ENCODE results near the gene KIFC3.

KIFC3 gene

DNA sequence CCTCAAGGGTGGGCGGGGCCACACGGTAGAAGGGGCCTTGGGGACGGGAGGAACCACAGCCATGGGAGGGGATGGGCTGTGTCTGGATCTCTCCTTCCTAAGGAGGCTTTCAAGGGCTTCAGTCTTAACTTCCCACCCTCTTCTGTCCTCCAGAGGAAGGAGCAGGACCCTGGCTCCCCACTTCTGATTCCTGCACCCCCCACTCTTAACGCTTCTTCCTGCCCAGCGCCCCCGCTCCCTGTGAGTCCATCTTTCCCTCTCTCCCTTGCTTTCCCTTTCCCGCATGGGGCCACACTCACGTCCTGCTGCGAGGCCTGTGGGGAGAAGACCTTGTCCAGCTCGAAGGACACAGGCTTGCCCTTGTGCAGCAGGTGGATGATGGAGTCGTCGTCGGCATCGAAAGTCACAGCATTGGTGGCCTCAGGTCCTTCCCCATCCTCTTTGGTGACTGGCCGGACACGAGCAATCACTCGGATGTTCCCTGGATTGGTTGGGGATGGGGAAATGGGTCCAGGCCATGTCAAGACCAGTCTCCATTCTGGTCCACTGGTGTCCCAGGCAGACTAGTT is 37.0 kb downstream of the KIFC3 start:
- peaks cover 100% of the 10 kb centered on the region for H3K36me3 Mint-ChIP-seq (ENCODE audit: low read depth)
- peaks cover 24% of the 10 kb centered on the region for H3K4me1 Mint-ChIP-seq (ENCODE audit: low read depth)
- no peaks in the 10 kb centered on the region for H3K9me3 Mint-ChIP-seq
- no peaks in the 10 kb centered on the region for H3K27me3 Mint-ChIP-seq
- H3K4me3 Mint-ChIP-seq, result no peak overlapping the region
- intact Hi-C loops (cut with micrococcal nuclease), result no loop called here
- H3K27ac Mint-ChIP-seq, result no peak overlapping the region

DNA sequence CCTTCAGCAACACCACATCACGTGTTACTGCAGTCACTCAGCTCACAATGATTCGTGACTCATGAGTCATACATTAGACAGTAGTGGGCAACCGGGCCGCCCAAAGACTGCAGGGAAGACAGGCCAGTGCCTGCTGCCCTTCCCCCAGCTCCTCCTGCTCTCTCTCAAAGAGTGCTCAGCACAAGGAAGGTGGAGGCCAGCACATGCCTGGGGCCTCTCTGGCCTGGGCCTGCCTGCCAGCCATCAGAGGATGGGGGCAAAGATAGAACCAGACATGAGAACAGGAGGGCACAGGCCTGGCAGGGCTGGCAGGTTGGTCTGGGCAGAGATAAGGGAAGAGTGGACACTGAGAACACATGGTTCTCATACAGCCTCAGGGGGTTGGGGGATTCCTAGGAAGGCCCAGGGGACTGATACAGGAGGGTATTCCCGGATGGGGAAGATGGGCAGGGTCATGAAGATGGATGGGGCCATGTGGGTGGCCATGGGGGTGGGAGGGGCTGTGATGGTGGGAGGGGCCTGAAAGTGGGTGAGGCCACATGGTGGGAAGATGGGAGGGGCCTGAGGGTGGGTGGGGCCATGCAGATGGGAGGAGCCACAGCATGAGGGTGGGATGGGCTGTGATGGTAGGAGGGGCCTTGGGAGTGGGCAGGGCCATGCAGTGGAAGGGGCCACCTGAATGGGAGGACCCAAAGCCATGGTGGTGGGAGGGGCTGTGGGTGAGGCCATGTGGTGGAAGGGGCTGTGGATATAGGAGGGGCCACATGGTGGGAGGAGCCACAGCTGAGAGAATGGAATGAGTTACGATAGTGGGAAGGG is 37.7 kb downstream of the KIFC3 start:
- intact Hi-C loops (cut with micrococcal nuclease), result no loop called here
- H3K27me3 Mint-ChIP-seq, result no peaks in the 10 kb centered on the region
- H3K36me3 Mint-ChIP-seq (ENCODE audit: low read depth), result peaks cover 100% of the 10 kb centered on the region
- H3K27ac Mint-ChIP-seq, result peak overlapping the region; percentile 26
- H3K9me3 Mint-ChIP-seq, result no peaks in the 10 kb centered on the region
- peaks cover 29% of the 10 kb centered on the region for H3K4me1 Mint-ChIP-seq (ENCODE audit: low read depth)
- H3K4me3 Mint-ChIP-seq, result peak overlapping the region; percentile 24

DNA sequence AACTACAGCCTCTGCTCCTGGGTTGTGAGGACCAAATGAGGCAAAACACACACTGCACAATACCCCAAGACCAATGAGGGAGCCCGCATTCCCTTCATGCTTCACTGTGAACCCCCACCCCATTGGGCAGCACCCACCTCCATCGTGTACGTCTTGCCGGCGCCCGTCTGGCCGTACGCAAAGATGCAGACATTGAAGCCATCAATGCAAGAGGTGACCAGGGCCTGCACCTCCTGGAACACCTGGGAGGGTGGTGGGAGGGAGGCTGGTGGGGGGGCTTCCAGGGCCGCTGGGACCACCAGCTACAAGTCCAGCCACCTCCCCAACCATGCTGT is 38.3 kb downstream of the KIFC3 start:
- no peak overlapping the region for H3K4me3 Mint-ChIP-seq
- peaks cover 100% of the 10 kb centered on the region for H3K36me3 Mint-ChIP-seq (ENCODE audit: low read depth)
- H3K27ac Mint-ChIP-seq, result no peak overlapping the region
- peaks cover 29% of the 10 kb centered on the region for H3K4me1 Mint-ChIP-seq (ENCODE audit: low read depth)
- no peaks in the 10 kb centered on the region for H3K27me3 Mint-ChIP-seq
- intact Hi-C loops (cut with micrococcal nuclease), result no loop called here
- H3K9me3 Mint-ChIP-seq, result no peaks in the 10 kb centered on the region

DNA sequence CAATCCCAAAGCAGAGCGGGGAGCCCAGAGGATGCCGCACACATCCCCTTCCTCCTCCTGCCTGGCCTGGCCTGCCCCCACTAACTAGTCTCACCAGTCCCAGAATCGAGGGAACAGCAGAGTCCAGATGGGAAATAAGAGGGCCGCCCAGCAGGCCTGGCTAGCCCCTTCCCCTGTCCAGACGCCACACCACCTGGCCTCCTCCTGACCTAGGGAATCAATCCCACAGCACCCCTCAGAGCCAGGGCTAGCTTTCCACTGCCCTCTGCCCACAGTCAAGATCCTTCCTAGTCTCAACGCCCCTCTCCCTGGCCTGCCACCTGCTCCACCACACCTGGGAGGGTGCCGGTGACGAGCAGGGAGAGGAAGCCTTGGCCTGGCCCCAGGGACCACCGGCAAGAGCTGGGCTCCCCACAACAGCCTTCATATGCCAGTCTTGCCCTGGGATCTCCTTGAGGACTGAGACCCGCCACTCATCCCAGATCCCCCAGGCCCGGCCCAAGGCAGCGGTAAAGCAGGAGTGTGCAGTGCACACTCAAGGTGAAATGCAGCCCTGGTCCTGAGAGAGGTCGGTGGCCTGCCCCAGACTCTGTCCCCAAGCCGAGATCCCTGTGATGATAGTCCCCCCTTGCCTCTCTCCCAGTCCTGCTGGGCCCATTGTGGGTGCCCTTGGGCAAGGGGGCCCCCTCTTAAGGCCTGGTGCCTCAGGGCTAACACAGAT is 38.8 kb downstream of the KIFC3 start:
- Mint-ChIP-seq H3K36me3 (ENCODE audit: low read depth) (peaks cover 100% of the 10 kb centered on the region), H3K9me3 (no peaks in the 10 kb centered on the region), H3K4me1 (ENCODE audit: low read depth) (peaks cover 29% of the 10 kb centered on the region), H3K27ac (no peak overlapping the region), H3K27me3 (no peaks in the 10 kb centered on the region), H3K4me3 (no peak overlapping the region)
- intact Hi-C loops (cut with micrococcal nuclease), result no loop called here

DNA sequence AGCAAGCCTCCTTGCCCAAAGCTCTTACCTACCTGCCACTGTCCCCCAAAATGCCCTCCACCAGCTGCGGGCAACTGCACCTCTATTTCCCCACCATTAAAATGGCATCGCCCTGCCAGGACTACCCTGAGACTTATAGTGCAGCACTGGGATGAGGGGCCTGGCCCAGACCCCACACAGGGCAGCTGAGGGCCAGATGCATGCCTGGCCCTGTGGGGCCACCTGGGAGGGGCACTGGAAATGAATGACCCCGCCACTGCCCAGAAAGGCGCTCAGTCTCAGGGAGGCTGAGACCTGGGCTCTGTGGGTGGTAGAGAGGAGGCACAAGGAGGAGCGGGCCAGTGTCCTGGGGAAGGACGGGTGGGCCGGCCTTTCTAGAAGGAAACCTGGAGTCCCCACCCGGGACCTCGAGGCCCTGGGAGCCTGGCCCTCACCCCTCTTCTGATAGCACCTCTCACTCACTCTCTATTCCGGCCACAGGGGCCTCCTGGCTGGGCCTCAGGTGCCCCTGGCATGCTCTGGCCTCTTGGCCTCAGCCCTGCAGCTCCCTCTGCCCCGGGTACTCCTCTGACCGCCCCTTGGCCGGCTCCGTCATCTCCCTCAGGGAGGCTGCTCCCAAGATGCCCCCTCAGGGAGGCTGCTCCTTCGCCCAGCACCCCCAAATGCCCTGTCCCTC is 39.8 kb downstream of the KIFC3 start:
- no peak overlapping the region for H3K4me3 Mint-ChIP-seq
- peaks cover 100% of the 10 kb centered on the region for H3K36me3 Mint-ChIP-seq (ENCODE audit: low read depth)
- no peaks in the 10 kb centered on the region for H3K27me3 Mint-ChIP-seq
- no peaks in the 10 kb centered on the region for H3K9me3 Mint-ChIP-seq
- H3K27ac Mint-ChIP-seq, result no peak overlapping the region
- peaks cover 29% of the 10 kb centered on the region for H3K4me1 Mint-ChIP-seq (ENCODE audit: low read depth)
- intact Hi-C loops (cut with micrococcal nuclease), result no loop called here

DNA sequence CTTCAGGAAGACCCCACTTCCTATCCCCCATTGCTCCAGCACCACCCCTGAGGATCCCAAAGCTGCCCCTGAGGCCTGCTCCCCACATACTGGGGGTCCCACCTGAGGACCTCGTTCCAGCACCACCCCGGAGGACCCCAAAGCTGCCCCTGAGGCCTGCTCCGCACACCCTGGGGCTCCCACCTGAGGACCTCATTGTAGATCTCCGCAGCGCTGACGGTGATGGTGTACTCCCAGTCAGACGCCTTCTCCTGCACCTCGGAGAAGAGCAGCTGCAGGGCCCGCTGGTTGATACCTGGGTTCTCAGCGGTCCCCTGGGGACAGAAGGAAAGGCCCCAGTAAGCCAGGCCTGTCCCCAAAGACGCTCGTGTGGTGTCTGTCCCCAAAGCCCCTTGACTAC is 40.3 kb downstream of the KIFC3 start:
- intact Hi-C loops (cut with micrococcal nuclease), result no loop called here
- H3K27ac Mint-ChIP-seq, result no peak overlapping the region
- H3K4me1 Mint-ChIP-seq (ENCODE audit: low read depth), result peaks cover 29% of the 10 kb centered on the region
- H3K27me3 Mint-ChIP-seq, result no peaks in the 10 kb centered on the region
- no peaks in the 10 kb centered on the region for H3K9me3 Mint-ChIP-seq
- peaks cover 97% of the 10 kb centered on the region for H3K36me3 Mint-ChIP-seq (ENCODE audit: low read depth)
- H3K4me3 Mint-ChIP-seq, result no peak overlapping the region

DNA sequence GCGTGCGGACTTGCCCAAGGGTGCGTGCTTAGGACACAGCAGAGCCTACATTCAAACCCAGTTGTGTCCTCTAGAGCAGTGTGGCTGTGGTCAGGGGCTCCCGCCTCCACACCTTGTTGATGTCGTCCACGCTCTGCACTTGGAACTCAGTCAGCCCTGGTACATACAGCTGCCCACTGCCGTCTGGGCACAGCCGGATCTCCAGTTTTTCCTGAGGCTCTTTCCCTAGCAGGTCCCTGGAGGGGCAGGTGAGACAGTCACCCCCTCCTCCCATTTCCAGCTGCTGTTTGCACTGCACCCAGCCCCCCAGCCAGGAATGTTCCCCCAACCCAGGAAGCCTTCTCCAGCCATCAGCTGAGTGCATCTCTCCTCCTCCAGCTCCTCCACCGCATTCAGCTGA is 41.0 kb downstream of the KIFC3 start:
- Mint-ChIP-seq H3K27me3 (no peaks in the 10 kb centered on the region), H3K27ac (no peak overlapping the region), H3K36me3 (ENCODE audit: low read depth) (peaks cover 94% of the 10 kb centered on the region), H3K4me3 (no peak overlapping the region), H3K4me1 (ENCODE audit: low read depth) (peaks cover 31% of the 10 kb centered on the region), H3K9me3 (no peaks in the 10 kb centered on the region)
- intact Hi-C loops (cut with micrococcal nuclease), result no loop called here

DNA sequence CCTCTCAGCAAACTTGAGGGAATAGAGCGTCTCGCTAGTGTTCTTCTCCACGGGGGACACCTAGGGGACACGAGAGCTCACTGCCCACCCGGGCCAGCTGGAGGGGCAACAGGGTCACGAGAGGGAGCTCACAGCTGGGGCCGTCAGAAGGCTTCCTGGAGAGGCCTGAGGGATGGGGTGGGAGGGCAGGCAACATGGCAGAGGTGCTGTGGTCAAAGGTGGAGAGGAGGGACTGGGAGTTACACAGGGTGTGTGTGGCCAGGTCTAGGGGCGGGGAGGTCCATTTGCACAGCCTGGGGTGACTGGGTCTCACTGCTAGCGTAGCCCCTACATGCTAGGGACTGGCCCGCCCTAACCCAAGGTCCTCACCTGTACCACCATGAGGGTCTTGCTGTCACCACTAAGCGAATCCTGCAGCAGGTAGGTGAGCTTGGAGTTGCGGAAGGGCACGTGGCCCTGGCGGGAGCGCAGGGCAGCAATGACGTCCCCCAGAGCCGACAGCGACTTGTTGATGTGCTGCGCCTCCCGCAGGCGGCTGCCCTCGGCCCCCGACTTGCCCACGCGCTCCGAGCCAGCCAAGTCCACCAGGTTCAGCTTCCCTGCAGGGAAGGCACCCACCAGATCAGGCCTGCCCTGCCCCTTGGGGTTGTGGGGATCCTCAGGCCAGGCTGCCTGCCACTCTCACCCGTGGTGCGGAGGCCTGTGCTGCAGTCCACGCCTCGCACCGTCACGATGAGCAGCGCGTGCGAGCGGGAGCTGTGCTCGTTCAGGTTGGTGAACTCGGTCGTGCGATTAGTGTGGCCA is 41.7 kb downstream of the KIFC3 start:
- intact Hi-C loops (cut with micrococcal nuclease), result no loop called here
- no peak overlapping the region for H3K27ac Mint-ChIP-seq
- no peaks in the 10 kb centered on the region for H3K9me3 Mint-ChIP-seq
- no peaks in the 10 kb centered on the region for H3K27me3 Mint-ChIP-seq
- peaks cover 94% of the 10 kb centered on the region for H3K36me3 Mint-ChIP-seq (ENCODE audit: low read depth)
- no peak overlapping the region for H3K4me3 Mint-ChIP-seq
- peaks cover 31% of the 10 kb centered on the region for H3K4me1 Mint-ChIP-seq (ENCODE audit: low read depth)

DNA sequence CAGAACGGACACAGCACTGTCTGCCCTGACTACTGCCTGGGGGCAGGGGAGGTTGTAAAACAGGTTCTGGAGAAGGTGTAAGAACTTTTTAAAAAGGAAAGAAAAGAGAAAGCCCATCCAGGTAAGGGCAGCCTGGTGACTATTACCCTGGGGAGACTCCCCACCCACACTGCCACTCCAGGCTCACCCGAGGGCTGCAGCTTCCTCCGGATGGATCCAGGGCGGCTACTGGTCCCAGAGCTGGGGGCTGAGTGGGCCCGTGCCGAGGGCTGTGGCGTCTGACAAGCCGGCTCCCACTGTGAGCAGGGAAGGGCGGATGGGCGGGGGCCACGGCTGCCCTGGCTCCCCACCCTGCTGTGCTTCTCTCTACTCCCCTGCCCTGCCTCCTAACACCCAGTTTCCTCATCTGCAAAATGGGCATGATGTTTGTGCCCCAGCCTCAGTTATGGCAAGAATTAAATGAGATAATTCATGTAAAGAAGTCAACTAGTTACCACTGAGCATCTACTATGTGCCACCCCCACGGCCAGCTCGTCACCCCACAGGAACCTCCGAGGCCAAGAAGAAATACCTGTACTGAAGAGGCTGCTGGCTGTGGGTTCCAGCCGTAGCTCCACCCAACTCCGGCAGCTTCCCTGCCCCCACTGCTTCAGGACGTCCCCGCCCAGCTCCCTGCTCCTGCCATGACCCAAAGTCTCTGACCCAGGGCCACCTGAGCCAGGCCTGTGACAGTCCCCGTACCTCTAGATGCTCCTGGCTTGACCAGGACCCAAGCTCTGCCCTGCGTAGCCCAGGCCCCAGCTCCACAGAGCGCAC is 42.5 kb downstream of the KIFC3 start:
- H3K27ac Mint-ChIP-seq, result no peak overlapping the region

DNA sequence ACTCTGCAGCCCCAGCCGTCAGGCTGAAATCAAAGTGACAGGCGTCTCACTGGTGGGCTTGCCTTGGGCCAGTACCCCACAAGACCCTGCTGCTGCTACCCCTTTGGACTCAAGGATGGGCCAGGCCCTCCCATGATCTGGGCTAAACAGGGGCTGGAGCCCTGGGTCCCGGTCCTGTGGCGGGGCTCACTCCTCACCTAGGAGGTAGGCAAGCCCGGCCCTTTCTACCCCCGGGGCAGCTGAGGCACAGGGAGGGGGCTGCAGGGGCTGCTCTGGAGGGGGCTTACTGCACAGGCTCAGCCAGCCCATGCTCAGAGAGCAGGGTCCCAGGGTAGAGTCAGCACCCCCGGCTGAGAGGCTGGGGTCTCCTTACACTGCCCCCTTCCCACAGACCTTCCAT is 43.2 kb downstream of the KIFC3 start:
- H3K4me3 Mint-ChIP-seq, result no peak overlapping the region
- intact Hi-C loops (cut with micrococcal nuclease), result no loop called here
- H3K4me1 Mint-ChIP-seq (ENCODE audit: low read depth), result peaks cover 17% of the 10 kb centered on the region
- no peaks in the 10 kb centered on the region for H3K9me3 Mint-ChIP-seq
- no peaks in the 10 kb centered on the region for H3K27me3 Mint-ChIP-seq
- H3K27ac Mint-ChIP-seq, result peak overlapping the region; percentile 9
- peaks cover 94% of the 10 kb centered on the region for H3K36me3 Mint-ChIP-seq (ENCODE audit: low read depth)

More for the DNA sequence above, 42.5 kb downstream of the KIFC3 start:
- Mint-ChIP-seq H3K27me3 (no peaks in the 10 kb centered on the region), H3K9me3 (no peaks in the 10 kb centered on the region), H3K4me1 (ENCODE audit: low read depth) (peaks cover 23% of the 10 kb centered on the region), H3K4me3 (no peak overlapping the region), H3K36me3 (ENCODE audit: low read depth) (peaks cover 94% of the 10 kb centered on the region)
- intact Hi-C loops (cut with micrococcal nuclease), result no loop called here

DNA sequence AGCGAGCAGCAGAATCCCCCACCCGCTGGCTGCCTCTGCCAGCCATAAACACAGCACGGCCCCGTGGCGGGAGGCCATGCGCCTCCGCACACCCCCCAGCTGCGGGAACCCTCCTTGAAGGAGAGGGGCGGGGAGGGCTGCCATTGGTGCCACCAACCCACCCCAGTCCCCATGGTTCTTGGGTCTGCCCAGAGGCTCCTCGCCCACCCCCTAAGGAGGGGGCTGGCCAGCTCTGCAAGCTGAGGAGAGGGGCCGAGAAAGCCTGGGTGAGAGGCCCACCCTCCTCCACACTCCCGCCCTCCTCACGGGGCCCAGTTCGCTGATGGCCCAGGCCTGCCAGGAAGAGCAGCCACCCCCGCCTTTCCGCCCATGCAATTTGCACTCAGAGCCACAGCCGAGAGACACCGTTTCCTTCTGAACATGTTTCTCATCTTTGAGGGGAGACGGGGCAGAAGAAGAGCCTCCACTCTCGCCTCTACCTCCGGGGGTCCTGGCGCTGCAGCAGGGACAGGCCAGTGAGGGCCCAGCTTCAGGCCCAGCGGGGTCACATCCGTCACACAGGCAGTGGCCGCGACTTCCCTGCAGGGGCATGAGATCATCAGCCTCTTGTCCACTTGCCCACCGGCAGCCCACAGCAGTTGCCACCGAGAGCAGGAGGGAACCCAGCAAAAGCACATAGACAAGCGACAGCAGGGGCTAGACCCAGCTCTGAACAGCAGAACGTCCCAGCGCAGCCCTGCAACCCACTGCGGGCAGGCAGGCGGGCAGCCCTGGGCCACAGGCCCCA is 43.8 kb downstream of the KIFC3 start:
- H3K27me3 Mint-ChIP-seq, result no peaks in the 10 kb centered on the region
- peaks cover 17% of the 10 kb centered on the region for H3K4me1 Mint-ChIP-seq (ENCODE audit: low read depth)
- H3K27ac Mint-ChIP-seq, result peak overlapping the region; percentile 9
- peaks cover 94% of the 10 kb centered on the region for H3K36me3 Mint-ChIP-seq (ENCODE audit: low read depth)
- H3K4me3 Mint-ChIP-seq, result no peak overlapping the region
- intact Hi-C loops (cut with micrococcal nuclease), result no loop called here
- no peaks in the 10 kb centered on the region for H3K9me3 Mint-ChIP-seq

DNA sequence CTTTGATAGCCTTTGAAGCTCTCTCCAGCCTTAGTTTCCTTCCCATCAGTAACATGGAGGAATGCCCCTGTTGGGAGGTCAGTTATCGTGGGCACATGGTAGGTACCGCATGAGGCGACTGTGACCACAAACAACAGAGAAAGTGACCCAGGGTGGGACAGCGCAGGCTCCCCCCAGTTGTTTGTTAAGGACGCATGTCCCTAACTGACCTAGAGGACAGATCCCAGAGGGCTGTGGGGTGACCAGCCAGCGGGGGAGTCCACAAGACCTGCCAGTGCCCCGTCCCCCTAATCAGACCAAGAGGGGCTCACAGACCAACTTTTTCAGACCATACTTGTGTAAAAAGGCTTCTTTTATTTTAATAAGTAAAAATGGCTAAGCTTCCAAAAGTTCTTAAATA is 44.4 kb downstream of the KIFC3 start:
- Mint-ChIP-seq H3K27ac (no peak overlapping the region), H3K4me1 (ENCODE audit: low read depth) (peaks cover 17% of the 10 kb centered on the region), H3K36me3 (ENCODE audit: low read depth) (peaks cover 94% of the 10 kb centered on the region), H3K9me3 (no peaks in the 10 kb centered on the region), H3K4me3 (no peak overlapping the region), H3K27me3 (no peaks in the 10 kb centered on the region)
- intact Hi-C loops (cut with micrococcal nuclease), result loop anchor here (1.0 to 2.0 kb wide), 3 partner anchors 105 to 247 kb away; partner anchors contain the start of genes USB1 and ZNF319
